Cerebellar nuclear complex (tissue), 1 donor: ENCODE data around the gene GGA2.
A peak's percentile ranks its signal among the peaks of the same experiment; 100 is the strongest.
"Not testable (repeated sequence)": the region's sequence is repeated elsewhere in the genome, so short reads cannot be mapped to it uniquely, and the experiment has no call there.

Source experiments
- DNase-seq, 2 experiments: peaks; one replicate each; lab custom pipeline; 2025; lab: John Stamatoyannopoulos, UW

Gene GGA2

DNA sequence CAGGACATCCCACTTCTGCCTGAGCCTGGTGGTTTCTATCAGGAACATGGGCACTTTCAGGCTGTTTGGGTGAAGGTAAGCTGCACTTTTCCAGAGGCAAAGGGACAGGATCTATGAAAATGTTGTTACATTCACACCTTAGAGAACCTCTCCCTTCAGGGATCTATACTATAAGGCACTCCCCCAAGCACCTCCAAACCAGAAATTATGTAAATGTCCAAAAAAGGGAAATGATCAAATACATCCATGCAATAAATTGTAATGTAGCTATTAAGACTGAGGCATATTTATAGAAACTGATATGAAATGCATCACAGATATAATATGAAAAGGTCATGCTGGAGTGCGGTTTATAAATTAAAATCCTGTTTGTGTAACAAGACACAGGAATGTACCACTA, 34.0 kb downstream of the GGA2 start:
- no peak for DNase-seq

DNA sequence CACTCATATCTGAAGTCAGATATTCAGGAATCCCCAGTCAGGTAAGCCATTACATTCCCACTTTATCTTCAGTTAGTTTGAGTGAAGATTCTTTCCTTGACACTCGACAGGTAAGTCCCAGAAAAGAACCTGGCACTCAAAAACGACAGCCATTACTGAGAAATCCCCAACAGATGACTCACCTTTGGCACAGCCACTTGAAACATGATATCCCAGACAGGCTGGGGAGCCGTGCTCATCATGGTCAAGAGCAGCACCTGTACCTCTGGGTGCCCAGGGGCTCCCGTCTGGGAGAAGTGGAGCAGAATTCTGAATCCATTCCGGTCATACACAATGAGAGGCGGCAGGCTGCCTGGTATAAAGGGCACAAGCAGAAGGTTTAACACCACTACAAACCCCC, 40.5 kb downstream of the GGA2 start:
- DNase-seq = no peak

DNA sequence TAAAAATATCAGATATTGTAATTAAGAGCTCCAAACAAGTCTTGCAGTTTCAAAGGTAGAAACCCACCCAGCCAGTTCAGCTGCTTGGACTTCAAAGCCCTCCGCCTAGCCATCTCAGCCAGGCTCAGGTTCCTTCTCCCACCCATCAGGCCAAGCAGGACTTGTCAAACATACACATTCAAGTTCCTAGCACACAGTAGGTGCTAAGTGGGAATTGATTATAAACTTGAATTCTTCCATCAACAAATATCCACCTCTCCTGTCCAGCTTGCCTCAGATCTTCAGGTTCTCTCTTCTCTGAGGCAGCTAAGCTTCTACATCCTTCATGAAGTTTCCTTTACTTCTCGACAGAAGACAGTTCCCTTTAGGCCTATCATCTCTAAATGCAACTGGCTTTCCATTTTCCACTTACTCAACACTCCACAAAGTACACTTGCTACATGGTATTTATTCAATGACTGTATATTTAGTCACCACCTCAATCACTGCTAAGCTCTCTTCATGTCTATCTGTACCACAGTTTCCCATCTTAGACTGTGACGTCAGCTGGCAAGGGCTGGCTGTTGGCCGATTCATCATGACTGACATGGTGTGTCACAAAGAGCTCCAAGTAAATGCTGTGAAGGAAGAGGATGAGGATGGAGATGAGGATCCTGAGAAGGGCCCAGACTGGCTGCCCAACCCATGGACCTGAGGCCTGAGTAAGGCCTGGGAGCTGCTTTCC, 44.0 kb downstream of the GGA2 start:
- DNase-seq = no peak

DNA sequence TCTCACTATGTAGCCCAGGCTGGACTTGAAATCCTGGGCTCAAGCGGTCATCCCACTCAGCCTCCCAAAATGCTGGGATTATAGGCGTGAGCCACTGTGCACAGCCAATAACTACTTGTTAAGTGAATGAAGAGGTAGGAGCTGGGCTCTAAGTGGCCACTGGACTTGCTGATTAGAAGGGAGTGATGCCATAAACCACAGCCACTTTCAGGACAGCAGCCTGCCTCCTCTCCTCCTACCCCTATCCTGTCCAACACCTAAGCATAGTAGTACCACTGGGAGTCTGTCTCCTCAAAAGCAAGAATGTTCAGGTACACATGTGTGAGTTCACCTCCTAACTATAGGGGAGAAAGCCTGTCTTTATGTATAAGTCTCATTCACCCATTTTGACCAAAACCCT, 45.1 kb downstream of the GGA2 start:
- no peak for DNase-seq

DNA sequence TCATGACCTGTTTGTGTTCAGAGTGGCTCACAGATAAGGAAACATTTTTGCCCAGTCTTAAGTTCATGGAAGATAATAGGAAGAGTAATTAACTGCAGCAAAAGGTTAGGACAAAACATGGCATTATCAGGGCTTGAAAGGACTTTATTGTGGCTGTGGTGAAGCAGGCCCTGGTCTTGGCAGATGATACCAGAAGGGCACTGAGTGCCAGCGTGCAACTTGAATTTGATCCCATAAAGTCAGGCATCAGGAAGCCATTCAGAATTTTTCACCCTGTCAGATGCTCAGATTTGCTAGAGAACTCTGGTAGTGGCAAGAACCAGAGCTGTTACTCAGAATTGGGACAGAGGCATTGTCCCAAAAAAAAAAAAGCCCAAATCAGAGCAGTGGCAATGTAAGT, 46.1 kb downstream of the GGA2 start:
- DNase-seq = peak in 1 of 2 experiments; percentile 9

DNA sequence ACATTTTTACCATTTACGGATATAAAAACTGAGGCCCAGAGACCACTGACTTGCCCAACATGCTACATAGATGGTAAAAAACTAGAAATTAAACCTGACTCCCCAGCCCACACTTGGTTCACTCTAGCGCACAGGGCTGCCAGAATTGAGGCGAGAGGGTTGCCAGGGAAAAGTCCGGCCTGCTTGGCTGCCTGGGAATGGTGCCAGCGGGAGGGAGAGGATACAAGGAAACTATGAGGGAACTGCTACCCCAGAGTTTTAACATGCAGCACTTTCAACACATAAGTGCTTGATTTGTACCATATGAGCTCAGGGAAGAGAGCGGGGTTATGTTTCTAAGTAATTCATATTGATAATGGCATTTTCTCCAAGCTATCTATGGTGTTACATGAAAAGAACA, 47.3 kb downstream of the GGA2 start:
- DNase-seq = peak in 1 of 2 experiments; percentile 68

DNA sequence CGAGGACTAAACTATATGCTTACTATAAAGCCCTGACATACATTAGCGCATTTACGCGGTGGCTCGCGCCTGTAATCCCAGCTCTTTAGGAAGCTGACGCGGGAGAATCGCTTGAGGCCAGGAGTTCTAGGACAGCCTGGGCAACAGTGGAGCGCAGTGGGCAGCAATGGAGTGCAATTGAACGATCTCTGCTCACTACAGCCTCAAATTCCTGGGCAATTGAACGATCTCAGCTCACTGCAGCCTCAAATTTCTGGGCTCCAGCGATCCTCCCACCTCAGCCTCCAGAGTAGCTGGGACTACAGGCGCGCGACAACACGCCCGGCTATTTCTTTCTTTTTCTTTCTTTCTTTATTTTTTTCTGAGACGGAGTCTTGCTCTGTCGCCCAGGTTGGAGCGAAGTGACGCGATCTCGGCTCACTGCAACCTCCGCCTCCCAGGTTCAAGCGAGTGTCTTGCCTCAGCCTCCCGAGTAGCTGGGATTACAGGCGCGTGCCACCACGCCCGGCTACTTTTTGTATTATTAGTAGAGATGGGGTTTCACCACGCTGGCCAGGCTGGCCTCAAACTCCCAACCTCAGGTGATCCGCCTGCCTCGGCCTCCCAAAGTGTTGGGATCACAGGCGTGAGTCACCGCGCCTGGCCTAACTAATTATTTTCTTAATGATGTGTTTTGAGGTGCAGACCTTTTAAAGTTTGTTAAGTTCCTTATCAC, 56.8 kb downstream of the GGA2 start:
- DNase-seq = no peak

DNA sequence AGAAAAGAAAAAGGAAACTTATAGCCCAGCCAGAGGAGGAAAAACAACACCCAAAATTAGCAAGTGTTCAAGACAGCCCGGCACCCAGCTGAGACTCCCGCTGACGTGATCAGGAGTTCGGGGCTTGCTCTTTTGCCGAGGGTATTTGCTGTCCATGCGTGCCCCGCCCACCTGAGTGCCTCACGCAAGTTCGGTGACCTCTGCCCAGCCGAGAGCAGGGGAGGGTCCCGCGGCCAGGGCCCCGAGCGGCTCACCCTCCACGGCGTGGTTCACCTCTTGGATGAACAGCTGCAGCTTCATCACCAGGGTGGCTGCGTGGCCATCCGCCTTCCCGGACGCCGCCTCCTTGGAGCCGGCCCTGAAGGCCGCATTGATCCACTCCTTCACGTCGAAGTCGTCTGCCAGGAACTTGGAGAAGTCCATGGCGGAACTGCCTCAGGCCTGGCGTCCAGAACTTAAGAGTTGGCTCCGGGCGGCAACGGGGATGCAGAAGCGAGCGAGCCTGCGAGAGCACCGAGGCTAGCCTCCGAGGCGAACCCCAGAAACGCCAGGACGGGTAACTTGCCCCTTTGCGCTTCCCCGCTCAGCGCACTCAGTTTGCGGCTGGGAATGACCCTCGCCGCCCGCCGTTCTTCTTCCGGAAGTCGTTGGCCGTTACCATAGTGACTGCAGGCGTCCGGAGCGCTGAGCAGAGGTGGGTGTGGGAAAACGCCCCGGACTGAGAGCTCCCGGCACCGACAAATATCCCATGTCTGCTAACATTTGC, 57.5 kb downstream of the GGA2 start, which contains the start of gene COG7:
TSS of gene COG7 (minus strand) at position 618 of the 766 bp plus-strand sequence. CDS start at position 423, 195 bp downstream.
- peak in 1 of 2 experiments; percentile 17 for DNase-seq

DNA sequence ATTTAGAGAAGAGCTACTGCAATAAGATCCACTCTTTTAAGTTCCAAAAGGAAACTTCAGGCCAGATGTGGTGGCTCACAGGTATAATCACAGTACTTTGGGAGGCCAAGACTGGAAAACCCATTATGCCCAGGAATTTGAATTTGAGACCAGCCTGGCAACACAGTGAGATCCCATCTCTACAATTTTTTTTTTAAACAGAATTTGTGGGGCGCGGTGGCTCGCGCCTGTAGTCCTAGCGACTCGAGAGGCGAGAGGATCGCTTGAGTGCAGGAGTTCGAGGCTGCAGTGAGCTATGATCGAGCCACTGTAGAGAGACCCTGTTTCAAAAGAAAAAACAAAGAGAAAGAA, 58.1 kb downstream of the GGA2 start:
- DNase-seq = no peak

DNA sequence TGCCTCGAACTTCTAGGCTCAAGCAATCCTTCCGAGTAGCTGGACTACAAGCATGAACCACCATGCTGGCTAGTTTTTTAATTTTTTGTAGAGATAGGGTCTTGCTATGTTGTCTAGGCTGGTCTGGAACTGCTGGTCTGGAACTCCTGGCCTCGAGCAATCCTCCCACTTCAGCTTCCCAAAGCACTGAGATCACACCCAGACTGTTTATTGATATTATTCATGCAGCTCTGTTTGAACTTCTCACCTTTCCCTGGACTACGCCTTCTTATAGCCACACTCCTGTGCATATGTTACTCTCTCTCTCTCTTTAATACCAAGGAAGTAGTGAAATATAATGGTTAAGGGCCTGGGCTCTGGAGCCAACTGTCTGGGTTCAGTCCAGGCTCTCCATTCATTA, 61.9 kb downstream of the GGA2 start:
- no peak for DNase-seq

DNA sequence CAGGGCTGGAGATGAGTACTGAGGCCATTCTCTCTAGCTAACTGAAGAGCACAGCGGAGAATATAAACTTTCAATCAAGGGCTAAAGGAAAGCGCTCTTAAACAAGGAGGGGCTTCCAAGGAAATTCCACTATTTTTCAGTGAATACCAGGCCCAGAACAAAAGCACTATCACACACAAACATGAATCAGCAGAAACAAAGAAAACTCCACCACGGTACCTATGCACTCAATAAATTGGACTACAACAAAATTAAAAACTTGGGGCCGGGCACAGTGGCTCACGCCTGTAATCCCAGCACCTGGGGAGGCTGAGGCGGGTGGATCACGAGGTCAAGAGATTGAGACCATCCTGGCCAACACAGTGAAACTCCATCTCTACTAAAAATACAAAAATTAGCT, 72.8 kb downstream of the GGA2 start:
- not testable (repeated sequence) for DNase-seq

DNA sequence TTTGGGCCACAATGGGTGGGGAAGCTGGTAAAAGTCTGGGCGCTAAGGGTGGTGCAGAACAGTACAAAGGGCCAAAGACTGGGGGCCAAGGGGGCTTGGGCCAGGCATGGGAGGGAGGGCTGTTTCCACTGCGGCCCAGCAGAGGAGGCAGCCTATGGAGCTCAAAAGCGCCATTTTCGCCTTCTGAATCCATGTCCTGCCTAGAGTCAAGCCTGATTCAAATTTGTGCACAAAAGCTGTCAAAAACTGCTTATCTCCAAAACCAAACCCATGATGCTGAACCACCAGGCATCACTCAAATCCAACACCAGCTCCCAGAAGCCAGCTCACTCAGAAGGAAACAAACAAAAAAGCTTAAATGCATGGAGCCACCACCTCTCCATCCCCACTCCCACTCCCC, 73.3 kb downstream of the GGA2 start:
- no peak for DNase-seq

DNA sequence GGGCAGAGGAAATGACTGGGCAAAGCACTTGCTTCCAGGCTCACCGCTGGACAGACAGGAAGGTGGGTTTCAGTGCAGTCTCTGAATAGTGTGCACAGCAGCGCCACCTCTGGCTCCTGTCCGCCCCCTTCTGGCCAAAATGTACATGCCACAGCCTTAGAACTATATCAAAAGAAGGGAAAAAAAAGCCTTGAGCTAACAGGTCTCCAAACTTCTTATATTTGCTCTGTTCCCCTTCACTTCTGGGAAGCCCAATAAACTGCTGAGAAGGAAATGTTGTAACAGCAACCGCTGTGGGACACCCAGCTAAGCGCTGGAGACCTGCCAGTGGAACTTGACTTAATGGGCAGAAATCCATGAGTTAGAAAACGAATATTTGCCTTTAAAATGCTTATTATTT, 74.8 kb downstream of the GGA2 start:
- no peak for DNase-seq

DNA sequence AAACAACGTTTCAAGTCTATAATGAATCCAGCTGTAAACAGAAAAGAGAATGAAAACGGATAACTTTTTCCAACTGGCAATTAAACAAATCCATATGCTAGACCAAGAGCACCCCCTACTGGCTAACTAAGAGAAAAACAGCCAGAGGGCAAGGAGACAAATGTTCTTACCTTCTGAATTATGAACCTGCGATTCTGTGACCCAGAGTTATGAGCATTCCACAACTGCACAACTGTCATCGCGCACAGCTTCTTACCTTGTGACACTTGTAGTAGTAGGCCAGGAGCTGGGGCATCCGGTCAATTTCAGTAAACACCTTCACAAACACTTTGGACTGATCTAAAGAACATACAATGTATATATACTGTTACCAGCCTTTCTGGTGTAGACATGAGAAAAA, 75.9 kb downstream of the GGA2 start:
- DNase-seq = peak in 1 of 2 experiments; percentile 71

DNA sequence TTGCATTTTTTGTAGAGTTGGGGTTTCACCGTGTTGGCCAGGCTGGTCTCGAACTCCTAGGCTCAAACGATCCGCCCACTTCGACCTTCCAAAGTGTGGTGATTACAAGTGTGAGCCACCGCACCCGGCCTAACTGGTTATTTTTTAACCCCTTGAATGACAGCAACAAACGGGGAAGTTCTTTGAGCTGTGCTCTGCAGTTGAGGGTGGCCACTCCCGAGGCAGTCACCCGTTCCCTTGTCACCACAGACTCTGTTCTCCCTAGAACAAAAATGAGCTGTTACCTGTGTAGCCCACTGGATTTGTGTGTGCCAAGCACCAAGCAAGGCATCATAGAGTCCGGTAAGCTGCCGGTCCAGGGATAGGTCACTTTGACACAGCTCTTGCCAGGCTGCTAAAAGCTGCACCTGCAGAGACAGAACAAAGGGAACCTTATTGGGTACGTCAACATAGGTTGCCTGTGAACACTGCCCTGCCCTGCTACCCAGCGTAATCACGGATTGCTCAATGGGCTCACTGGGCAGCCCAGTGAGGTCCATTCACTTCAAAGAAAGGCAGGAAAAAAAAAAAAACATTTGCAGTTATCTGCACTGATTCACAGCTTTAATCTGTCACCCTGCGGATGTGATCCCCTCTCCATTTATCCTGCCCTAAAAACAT, 76.9 kb downstream of the GGA2 start:
- DNase-seq = no peak

DNA sequence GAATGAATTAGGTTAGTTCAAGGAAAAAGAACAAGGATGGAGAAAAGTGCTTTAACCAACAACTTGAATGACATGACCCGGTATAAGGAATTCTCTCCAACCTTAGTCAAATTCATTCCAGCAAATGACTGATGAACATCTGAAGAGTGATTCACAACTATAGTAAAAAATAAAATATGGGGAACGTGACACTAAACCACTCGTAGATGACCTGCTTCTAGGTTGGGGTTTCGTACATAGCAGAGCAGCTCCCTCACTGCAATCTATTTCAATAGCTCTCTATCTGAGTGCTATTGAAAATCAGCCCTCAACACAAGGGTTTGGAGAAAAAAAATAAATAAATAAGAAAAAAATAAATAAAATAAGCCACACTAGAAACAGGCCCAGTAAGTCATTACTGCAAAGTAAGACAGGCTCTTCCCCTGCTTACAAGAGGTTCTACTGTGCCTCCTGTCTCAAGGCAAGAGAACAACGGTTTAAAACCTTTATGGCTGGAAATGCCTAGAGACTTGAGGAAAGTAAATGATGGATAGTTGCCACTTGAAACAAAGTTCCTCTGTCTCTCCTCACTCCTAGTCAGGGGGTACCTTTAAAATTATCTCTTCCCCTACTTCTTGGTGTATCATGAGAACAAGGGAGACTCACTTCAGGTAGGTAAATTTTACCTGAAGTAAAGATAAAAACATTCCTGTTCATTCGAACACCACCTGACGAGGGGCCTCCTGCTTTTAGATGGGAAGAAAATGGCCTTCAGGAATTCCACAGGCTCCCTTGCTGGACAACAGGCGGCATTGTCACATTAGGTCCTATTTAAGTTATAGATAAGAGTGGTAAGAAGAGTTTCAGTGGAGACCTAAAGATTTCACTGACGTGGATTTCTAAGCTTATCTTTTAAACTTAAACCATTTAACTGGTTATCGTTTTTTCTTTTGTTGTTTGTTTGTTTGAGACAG, 77.8 kb downstream of the GGA2 start:
- DNase-seq = no peak

DNA sequence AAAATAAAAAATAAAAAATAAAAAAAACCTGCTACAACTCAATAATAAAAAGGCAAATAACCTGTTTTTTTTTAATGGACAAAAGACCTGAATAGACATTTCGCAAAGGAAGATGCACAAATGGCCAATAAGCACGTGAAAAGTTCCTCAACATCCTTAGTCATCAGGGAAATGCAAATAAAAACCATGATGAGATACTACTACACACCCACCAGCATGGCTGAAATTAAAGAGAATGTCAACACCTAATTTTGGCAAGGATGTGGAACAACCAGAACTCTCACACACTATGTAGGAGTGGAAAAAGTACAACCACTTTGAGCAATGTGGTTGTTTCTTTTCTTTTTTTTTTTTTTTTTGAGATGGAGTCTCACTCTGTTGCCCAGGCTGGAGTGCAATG, 81.9 kb downstream of the GGA2 start:
- no peak for DNase-seq

DNA sequence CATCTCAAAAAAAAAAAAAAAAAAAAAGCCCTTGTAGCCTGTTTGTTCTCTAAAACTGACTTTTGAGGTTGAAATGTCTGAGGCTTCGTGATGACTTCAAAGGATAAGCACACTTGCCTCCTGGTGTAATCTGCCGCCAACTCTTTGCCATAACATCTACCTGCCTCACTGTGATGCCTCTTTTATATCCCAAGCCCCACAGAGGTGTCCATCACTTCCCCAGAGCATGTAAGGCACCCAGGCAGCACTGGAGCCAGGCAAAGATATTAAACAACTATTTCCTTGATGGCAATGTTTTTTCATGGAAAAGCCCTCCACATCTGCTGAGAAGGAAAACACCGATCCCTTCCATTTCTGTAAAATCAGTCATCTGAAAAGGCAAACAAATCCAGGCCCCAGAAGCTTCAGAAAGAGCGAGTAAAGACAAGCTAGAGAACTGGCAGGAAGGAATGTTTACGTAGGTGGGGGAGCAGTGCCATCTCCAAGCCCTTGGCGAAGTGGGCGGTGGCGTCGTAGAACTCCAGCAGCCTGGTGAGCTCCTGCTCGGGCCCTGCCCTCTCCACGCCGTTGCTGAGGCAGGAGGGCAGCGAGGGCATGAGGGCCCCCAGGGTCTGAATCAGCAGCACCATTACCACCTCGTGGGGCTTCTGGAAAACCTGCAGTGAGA, 85.9 kb downstream of the GGA2 start:
- no peak for DNase-seq

DNA sequence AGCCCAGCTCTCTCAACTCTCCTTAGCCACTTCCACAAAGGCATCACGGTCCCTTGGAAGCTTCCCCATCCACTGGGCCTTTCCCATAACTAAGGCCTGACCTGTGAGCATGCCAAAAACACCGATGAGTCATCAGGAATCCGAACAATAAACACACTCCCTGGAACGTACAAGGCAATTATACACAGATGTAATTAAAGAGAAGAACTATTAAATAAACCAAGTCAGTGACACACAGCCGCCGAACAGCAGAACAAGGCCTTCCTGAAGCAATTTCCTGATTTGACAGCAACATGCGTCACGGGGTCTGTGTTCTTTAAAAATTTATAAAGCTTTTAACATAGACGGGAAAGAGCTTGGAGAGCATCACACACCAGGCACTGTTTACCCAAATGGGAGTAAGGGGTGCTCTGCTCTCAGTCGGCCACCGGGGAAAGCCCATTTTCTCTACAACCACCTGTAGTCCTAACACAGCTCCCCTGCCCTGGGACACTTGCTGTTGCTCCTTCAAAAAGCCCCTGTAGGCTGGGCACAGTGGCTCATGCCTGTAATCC, 86.7 kb downstream of the GGA2 start:
- DNase-seq = no peak

DNA sequence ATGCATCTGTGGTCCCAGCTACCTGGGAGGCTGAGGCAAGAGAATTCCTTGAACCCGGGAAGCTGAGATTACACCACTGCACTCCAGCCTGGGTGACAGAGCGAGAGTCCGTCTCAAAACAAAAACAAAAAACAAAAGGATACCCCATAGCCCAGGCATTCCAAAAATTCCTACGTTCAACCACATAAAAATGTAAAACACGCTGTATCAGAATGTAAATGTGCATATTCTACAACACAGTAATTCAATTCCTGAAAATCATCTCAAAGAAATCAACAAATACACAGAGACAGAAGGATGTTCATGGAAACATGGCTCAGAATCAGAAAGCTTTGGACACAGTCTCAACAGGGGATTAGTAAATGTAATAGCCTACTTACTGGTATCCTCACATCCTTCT, 90.3 kb downstream of the GGA2 start:
- no peak for DNase-seq
